Fibroblast of gingiva (primary cell): ENCODE data around the gene LUC7L.
"Not testable (repeated sequence)": the region's sequence is repeated elsewhere in the genome, so short reads cannot be mapped to it uniquely, and the experiment has no call there.

ENCODE experiments used
- DNase-seq: peaks from one replicate; pipeline ENCODE4 v3.0.0-alpha.2; 2011; ENCODE audit warnings: low read depth

LUC7L gene

GRCh38 chr16:263182-263774, 34.0 kb upstream of the LUC7L start:
- DNase-seq = no peak

DNA sequence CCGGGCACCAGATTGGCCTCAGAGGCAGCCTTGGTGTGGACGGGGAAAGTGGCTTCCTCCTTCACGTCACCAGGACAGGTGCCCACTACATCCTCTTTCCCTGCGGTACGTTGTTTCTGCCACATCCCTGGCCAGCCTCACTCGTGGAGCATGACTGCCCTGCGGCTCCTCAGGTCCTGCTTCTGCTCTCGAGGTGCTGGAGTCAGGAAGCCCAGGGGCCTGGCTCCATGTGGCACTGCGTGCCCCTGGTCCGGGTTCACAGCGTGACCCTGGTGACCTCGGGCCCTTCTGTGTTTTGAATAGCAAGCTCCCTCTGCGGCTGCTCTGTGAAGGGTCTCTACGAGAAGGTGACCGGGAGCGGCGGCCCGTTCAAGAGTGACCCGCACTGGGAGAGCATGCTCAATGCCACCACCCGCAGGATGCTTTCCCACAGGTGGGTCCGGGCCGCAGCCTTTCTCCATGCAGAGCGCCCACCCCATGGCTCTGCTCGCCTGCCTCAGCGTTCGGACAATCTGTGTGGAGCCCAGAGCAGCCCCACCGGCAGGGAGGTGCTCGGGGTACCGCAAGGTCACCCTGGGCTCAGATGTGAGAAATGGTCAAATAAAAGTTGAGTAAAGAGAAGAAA, 33.0 kb upstream of the LUC7L start:
- no peak for DNase-seq

- DNase-seq = no peak
Measured at GRCh38 chr16:261031-261691, 31.9 kb upstream of the LUC7L start.

DNA sequence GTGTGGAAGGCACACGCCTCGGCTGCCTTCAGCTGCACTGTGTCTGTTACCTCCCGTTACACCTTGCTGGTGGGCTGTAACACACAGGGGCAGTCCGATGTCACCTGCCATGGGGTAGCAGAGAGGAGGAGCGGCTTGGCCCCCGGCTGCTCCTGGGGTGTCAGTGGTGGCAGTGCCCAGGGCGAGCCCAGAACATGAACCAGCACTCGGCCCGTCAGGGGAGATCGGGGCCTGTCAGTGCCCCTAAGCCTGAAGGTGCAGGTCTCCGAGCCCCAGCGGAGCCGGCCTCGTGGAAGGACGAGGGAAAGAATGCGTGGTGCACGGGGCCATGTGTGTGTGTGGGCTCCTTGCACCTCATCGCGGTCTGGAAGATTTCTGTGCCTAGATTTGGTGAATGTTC, 31.1 kb upstream of the LUC7L start:
- no peak for DNase-seq

DNA sequence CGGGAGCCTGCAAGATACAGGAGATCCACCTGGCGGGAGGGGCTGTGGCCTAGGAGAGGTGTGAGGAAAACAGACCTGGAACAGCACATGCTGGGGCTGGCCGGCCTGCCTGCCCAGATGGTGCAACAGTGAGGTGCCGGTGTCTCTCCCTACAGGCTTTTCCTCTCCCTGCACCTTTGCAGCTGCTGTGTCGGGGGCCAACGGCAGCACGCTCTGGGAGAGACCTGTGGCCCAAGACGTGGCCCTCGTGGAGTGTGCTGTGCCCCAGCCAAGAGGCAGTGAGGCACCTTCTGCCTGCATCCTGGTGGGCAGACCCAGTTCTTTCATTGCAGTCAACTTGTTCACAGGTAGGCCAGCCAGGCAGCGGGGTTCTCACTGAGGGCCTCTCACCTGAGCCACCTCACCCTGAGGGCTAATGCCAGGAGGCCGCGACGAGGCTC, 30.6 kb upstream of the LUC7L start:
- DNase-seq = no peak

DNA sequence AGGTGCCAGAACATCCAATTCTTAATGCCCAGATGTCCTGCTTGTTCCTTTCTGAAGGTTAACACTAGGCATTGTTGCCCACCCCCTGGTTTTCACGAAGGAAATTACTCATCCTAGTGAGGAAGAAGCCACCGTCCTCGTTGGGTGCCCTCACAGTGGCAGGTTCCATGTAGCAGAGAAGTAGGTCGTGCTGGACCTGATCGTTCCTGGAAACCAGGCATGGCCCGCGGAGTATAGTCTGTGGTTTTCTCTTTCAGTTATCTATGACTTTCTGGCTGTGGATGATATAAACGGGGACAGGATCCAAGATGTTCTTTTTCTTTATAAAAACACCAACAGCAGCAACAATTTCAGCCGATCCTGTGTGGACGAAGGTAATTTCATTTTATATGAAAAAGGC, 30.0 kb upstream of the LUC7L start:
- DNase-seq = no peak

- not testable (repeated sequence) for DNase-seq
Measured at GRCh38 chr16:258091-258490, 28.8 kb upstream of the LUC7L start.

DNA sequence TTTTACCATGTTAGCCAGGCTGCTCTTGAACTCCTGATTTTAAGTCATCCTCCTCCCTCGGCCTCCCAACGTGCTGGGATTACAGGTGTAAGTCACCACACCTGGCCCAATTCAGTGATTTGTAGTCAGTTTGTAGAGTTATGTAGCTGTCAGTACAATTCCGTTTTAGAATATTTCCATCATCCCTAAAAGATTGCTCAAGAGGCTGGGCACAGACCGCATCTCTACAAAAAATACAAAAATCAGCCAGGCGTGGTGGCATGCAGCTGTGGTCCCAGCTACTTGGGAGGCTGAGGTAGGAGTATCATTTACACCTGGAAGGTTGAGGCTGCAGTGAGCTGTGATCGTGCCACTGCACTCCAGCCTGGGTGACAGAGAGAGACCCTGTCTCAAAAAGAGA, 25.9 kb upstream of the LUC7L start:
- no peak for DNase-seq

DNA sequence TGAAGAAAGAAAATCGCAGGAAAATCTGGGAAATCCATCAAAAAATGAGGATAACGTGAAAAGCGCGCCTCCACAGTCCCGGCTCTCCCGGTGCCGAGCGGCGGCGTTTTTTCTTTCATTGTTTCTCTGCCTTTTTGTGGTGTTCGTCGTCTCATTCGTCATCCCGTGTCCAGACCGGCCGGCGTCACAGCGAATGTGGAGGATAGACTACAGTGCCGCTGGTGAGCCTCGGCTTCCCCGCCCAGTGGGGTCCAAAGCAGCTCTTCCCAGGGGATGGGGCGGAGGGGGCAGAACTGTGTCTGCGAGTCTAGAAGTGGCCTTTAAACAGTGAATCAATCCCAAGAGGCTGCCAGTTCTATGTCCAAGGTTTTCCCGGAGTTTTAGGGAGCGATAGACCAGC, 25.2 kb upstream of the LUC7L start:
- no peak for DNase-seq

- DNase-seq = no peak
Measured at GRCh38 chr16:253833-254232, 24.6 kb upstream of the LUC7L start.

GRCh38 chr16:252366-253337, 23.4 kb upstream of the LUC7L start:
- no peak for DNase-seq

DNA sequence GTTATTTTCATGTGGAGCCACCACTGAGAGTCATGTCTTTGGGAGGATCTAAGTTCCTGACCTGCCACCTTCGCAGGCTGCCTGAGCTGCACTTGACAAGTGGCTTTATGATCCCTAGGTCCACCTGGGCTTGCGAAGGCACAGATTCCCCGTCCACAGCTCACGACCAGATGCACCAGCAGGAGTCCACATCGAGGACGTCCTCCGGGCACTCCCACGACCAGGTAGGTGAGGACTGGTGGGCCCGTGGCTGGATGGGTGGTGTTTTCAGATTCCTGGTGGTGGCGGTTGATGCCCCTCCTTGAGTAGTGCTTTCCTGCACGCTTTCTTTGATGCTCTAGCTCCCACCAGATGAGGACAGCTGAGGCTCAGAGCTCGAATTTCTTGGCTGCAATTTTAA, 20.2 kb upstream of the LUC7L start:
- DNase-seq = no peak

GRCh38 chr16:247027-247426, 17.8 kb upstream of the LUC7L start:
- DNase-seq = no peak

DNA sequence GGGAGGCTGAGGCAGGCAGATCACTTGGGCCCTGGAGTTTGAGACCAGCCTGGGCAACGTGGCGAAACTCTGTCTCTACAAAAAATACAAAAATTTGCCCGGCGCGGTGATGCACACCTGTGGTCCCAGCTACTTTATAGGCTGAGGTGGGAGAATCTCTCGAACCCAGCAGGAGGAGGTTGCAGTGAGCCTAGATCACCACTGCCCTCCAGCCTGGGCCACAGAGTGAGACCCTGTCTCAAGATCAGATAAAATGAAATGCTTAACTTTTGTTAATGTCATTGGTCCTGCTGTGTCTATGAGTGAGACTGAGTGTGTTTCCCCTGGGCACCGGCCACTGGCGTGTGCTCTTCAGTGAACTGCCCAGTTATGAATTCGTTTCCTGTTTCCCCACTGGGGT, 15.9 kb upstream of the LUC7L start:
- DNase-seq = no peak

DNA sequence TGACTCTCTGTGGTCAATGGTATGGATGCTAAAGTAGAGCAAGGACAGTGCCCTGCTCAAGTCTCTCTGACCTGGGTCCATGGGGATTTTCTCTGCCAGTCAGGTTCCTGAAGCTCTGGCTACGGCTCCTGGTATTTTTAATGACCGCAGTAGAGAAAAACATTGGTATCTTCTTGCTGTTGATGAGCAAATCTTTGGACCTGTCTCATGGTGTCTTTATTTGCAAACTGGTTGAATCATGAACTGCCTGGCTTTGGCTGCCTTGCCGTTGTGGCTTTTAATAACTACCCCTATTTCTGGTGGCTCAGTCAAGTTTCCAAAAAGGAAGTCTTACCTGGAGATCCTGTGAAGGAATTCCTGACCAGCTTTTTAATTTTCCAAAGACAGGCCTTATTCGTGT, 14.1 kb upstream of the LUC7L start:
- no peak for DNase-seq

- DNase-seq = no peak
Measured at GRCh38 chr16:242281-242680, 13.0 kb upstream of the LUC7L start.

DNA sequence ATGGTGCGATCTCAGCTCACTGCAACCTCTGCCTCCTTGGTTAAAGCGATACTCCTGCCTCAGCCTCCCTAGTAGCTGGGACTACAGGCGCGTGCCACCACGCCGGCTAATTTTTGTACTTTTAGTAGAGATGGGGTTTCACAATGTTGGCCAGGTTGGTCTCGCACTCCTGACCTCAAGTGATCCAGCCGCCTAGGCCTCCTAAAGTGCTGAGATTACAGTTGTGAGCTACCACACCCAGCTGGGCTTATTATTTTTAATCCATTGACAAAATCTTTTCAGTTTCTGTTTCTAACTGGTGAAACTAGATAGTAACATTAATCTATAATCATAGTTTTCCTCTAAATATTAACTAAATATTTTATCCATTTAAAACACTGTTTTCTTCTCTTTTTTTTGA, 11.3 kb upstream of the LUC7L start:
- DNase-seq = no peak

GRCh38 chr16:239948-240277, 10.7 kb upstream of the LUC7L start:
- DNase-seq = peak; percentile 36

DNA sequence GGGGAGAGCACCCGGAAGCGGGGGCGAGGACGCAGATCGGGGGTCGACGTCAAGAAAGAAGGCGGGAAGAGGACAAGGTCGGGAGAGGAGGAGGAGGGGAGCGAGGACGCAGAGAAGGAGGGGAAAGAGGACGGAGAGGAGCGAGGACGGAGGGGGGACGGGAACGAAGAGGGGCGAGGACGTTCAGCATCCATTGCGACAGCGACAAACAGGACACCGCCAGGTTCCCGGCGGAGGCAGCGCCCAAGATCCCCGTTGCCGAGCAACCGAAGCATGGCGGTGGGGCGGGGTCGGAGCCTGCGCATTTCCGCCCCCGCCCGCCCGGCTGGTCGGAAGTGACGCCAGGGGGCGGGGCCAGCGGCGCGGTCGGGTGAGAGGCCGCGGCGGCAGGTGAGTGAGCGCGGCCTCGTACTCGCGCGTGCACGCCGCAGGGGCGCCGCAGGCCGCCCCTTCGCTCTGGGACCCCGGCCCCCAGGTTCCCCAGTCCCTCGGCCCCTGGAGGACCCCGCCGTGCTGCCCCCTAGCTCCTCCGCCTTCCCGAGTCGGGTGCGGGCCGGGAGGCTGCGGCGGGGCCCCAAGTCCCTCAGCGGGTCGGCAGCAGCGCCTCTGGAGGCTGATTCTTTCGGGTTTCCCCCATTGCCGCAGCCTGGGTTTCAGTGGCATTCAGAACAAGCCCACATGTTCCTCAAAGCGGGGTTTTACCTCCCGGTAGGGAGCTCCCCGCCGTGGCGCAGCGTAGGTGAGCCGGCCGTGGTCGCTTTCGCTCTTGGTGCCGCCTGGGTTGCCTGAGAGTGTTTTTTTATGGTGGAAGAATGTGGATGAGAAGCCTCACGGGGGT, 5.4 kb upstream of the LUC7L start, which contains the start of gene FAM234A:
Gene FAM234A, plus strand, starts transcription at position 354 of the 838 bp plus-strand sequence. CDS start 19,593 bp downstream, outside the sequence.
- peak; percentile 92 for DNase-seq

- no peak for DNase-seq
Measured at GRCh38 chr16:230949-231348, 1.7 kb upstream of the LUC7L start.

- DNase-seq = not testable (repeated sequence)
Measured at GRCh38 chr16:230351-230750, 1.1 kb upstream of the LUC7L start.
